H1 (cell line): ENCODE results near the gene TEKTIP1. TPM values are rescaled to one million over a fixed set of nuclear protein-coding genes. Genes with fewer than 3 reads are reported as not detected.

Experiments
- CTCF ChIA-PET: fragments of 300-600 bp; sonication (Branson Sonifier 250); formaldehyde crosslinking; loops from one replicate; lab custom pipeline; 2021; ENCODE audit not compliant: partially characterized antibody; lab: Charles Lee
- POLR2A ChIA-PET: fragments of 300-600 bp; sonication (Branson Sonifier 250); formaldehyde crosslinking; loops from one replicate; lab custom pipeline; 2021; ENCODE audit warnings: inconsistent platforms; ENCODE audit not compliant: partially characterized antibody; lab: Charles Lee
- DNase-seq, 2 experiments: peaks; one replicate each; pipeline versions ENCODE4 v3.0.0 to v3.0.0-alpha.2; 2010 to 2022; ENCODE audit warnings: low spot score in 2 of 2, low read depth in 1 of 2, mixed read lengths in 1 of 2
- FAIRE-seq: peaks from 2 replicates; lab custom pipeline; 2011; peaks lifted over from hg19 to GRCh38; lab: Jason Lieb, UNC
- H2AFZ ChIP-seq: 2 replicates; pipeline ENCODE4 v1.8.1; 2012; ENCODE audit warnings: low read length, inconsistent platforms
- H2AK5ac ChIP-seq: 2 replicates; pipeline ENCODE4 v1.6.1; 2013; ENCODE audit warnings: low read depth, low read length
- H2BK120ac ChIP-seq: replicated peaks from 2 replicates; pipeline ENCODE3; 2013; ENCODE audit warnings: low read depth, low read length, inconsistent platforms
- H2BK12ac ChIP-seq: 2 replicates; pipeline ENCODE4 v1.6.1; 2013; ENCODE audit warnings: low read depth, low read length
- H2BK15ac ChIP-seq: 2 replicates; pipeline ENCODE4 v1.6.1; 2013; ENCODE audit warnings: low read length
- H2BK20ac ChIP-seq: 2 replicates; pipeline ENCODE4 v1.6.1; 2013; ENCODE audit warnings: low read length
- H2BK5ac ChIP-seq: 2 replicates; pipeline ENCODE4 v1.6.1; 2013; ENCODE audit warnings: low read depth, low read length
- H3K14ac ChIP-seq: 2 replicates; pipeline ENCODE4 v1.6.1; 2013; ENCODE audit warnings: inconsistent platforms; ENCODE audit not compliant: insufficient read length
- H3K18ac ChIP-seq: 2 replicates; pipeline ENCODE4 v1.6.1; 2013; ENCODE audit warnings: low read length; ENCODE audit errors: extremely low read depth
- H3K23ac ChIP-seq: 2 replicates; pipeline ENCODE4 v1.6.1; 2013; ENCODE audit warnings: inconsistent platforms; ENCODE audit not compliant: insufficient read length
- H3K23me2 ChIP-seq: 2 replicates; pipeline ENCODE4 v1.6.1; 2013; ENCODE audit warnings: low read depth, low read length
- H3K27ac ChIP-seq: 2 replicates; pipeline ENCODE4 v1.6.1; 2011; ENCODE audit warnings: low read depth, low read length, inconsistent platforms
- H3K27me3 ChIP-seq, 4 experiments: replicated peaks in 1 of 4; 1 replicate in 1 of 4; 2 replicates in 3 of 4; pipeline versions ENCODE4 v1.6.1 to v1.8.1; 2011 to 2013; ENCODE audit warnings: low read length in 3 of 4, mild to moderate bottlenecking in 3 of 4, inconsistent platforms in 2 of 4, mixed read lengths in 2 of 4, moderate library complexity in 1 of 4; ENCODE audit not compliant: control insufficient read depth in 3 of 4, insufficient read depth in 3 of 4; ENCODE audit errors: extremely low read depth in 1 of 4
- H3K36me3 ChIP-seq, 4 experiments: 2 replicates each; pipeline versions ENCODE4 v1.6.1 to v1.8.1; 2011 to 2013; ENCODE audit warnings: mild to moderate bottlenecking in 4 of 4, low read length in 3 of 4, moderate library complexity in 2 of 4, control low read depth in 1 of 4, inconsistent platforms in 1 of 4; ENCODE audit not compliant: insufficient read depth in 4 of 4, control insufficient read depth in 2 of 4
- H3K4ac ChIP-seq: replicated peaks from 2 replicates; pipeline ENCODE3; 2013; ENCODE audit warnings: low read length, low read depth, mixed read lengths, inconsistent platforms; ENCODE audit not compliant: insufficient read length
- H3K4me1 ChIP-seq, 4 experiments: replicated peaks in 1 of 4; 1 replicate in 1 of 4; 2 replicates in 3 of 4; pipeline versions ENCODE4 v1.6.1 to v1.8.1; 2011 to 2013; ENCODE audit warnings: low read length in 3 of 4, inconsistent platforms in 2 of 4, mixed read lengths in 1 of 4; ENCODE audit not compliant: insufficient read depth in 4 of 4, control insufficient read depth in 3 of 4
- H3K4me2 ChIP-seq, 2 experiments: 2 replicates each; pipeline versions ENCODE4 v1.6.1 to v1.8.1; 2011 to 2013; ENCODE audit warnings: low read depth in 2 of 2, low read length in 2 of 2, control low read depth in 1 of 2, inconsistent platforms in 1 of 2, mild to moderate bottlenecking in 1 of 2; ENCODE audit not compliant: insufficient read depth in 1 of 2
- H3K4me3 ChIP-seq, 4 experiments: fragments of 200-600, 300-600 bp in 1 of 4; sonication (generic), shearing (Covaris generic), sonication (Bioruptor Twin) in 1 of 4; 2 replicates each; pipeline versions ENCODE4 v1.5.1 to v1.8.1; 2011 to 2016; ENCODE audit warnings: low read length in 4 of 4, low read depth in 3 of 4, control low read depth in 2 of 4, inconsistent platforms in 2 of 4, mild to moderate bottlenecking in 2 of 4, mixed read lengths in 1 of 4, moderate library complexity in 1 of 4; ENCODE audit not compliant: insufficient read depth in 2 of 4; ENCODE audit errors: extremely low read depth in 1 of 4
- H3K56ac ChIP-seq: replicated peaks from 2 replicates; pipeline ENCODE3; 2013; ENCODE audit warnings: low read depth, mild to moderate bottlenecking, mixed read lengths, low read length, inconsistent platforms; ENCODE audit not compliant: insufficient read length
- H3K79me1 ChIP-seq: 2 replicates; pipeline ENCODE4 v1.6.1; 2013; ENCODE audit warnings: low read depth, low read length, control low read depth
- H3K79me2 ChIP-seq, 2 experiments: 2 replicates each; pipeline versions ENCODE4 v1.6.1 to v1.8.1; 2012 to 2013; ENCODE audit warnings: low read length in 2 of 2, mild to moderate bottlenecking in 2 of 2, inconsistent platforms in 1 of 2; ENCODE audit not compliant: insufficient read depth in 2 of 2, control insufficient read depth in 1 of 2
- H3K9ac ChIP-seq, 4 experiments: replicated peaks in 1 of 4; 1 replicate in 1 of 4; 2 replicates in 3 of 4; pipeline versions ENCODE4 v1.6.1 to v1.8.1; 2011 to 2013; ENCODE audit warnings: low read depth in 3 of 4, low read length in 3 of 4, control low read depth in 2 of 4, mild to moderate bottlenecking in 2 of 4, moderate library complexity in 2 of 4, inconsistent platforms in 1 of 4; ENCODE audit errors: extremely low read depth in 1 of 4
- H3K9me3 ChIP-seq, 2 experiments: 2 replicates each; pipeline versions ENCODE4 v1.6.1 to v1.8.1; 2012 to 2013; ENCODE audit warnings: mild to moderate bottlenecking in 2 of 2, moderate library complexity in 2 of 2, control low read depth in 1 of 2, inconsistent platforms in 1 of 2, low read depth in 1 of 2, low read length in 1 of 2, mixed read lengths in 1 of 2; ENCODE audit not compliant: insufficient read depth in 2 of 2
- H4K20me1 ChIP-seq, 2 experiments: replicated peaks in 1 of 2; 2 replicates each; pipeline versions ENCODE3 to v1.8.1; 2011 to 2013; ENCODE audit warnings: inconsistent platforms in 2 of 2, low read length in 2 of 2, mild to moderate bottlenecking in 1 of 2; ENCODE audit not compliant: insufficient read depth in 2 of 2, control insufficient read depth in 1 of 2
- H4K5ac ChIP-seq: 2 replicates; pipeline ENCODE4 v1.6.1; 2013; ENCODE audit warnings: low read length, low read depth, mixed read lengths, inconsistent platforms; ENCODE audit not compliant: insufficient read length
- H4K8ac ChIP-seq: 2 replicates; pipeline ENCODE4 v1.8.0; 2013; ENCODE audit warnings: mild to moderate bottlenecking, moderate library complexity, low read length, inconsistent platforms; ENCODE audit not compliant: insufficient read depth; ENCODE audit errors: extremely low read depth
- H4K91ac ChIP-seq: replicated peaks from 2 replicates; pipeline ENCODE3; 2013; ENCODE audit warnings: low read length, mixed read lengths, inconsistent platforms; ENCODE audit not compliant: insufficient read length
- BCL11A ChIP-seq, 2 experiments: IDR thresholded peaks; one replicate each; pipeline ENCODE4 v1.6.1; 2011; ENCODE audit warnings: low read depth in 2 of 2, low read length in 2 of 2, mild to moderate bottlenecking in 2 of 2
- BRCA1 ChIP-seq: IDR thresholded peaks from 2 replicates; pipeline ENCODE4 v1.6.1; 2012; ENCODE audit warnings: low read depth, low read length, improper control_type of control experiment
- EGR1 ChIP-seq: IDR thresholded peaks from 2 replicates; pipeline ENCODE4 v1.6.1; 2011; ENCODE audit warnings: low read depth, low read length, borderline replicate concordance
- EP300 ChIP-seq, 2 experiments: IDR thresholded peaks; 1 replicate in 1 of 2; 2 replicates in 1 of 2; pipeline ENCODE4 v1.6.1; 2011 to 2012; ENCODE audit warnings: low read depth in 2 of 2, low read length in 2 of 2, mild to moderate bottlenecking in 2 of 2, borderline replicate concordance in 1 of 2, inconsistent platforms in 1 of 2, moderate library complexity in 1 of 2
- HDAC2 ChIP-seq, 2 experiments: fragments of 300-600 bp in 1 of 2; sonication (generic) in 1 of 2; IDR thresholded peaks; 2 replicates each; pipeline ENCODE4 v1.6.1; 2011 to 2012; ENCODE audit warnings: low read depth in 2 of 2, low read length in 2 of 2, mild to moderate bottlenecking in 2 of 2, moderate library complexity in 2 of 2, borderline replicate concordance in 1 of 2, inconsistent platforms in 1 of 2
- POLR2A ChIP-seq, 2 experiments: IDR thresholded peaks; 1 replicate in 1 of 2; 2 replicates in 1 of 2; pipeline ENCODE4 v1.6.1; 2011; ENCODE audit warnings: low read depth in 2 of 2, low read length in 2 of 2, mild to moderate bottlenecking in 2 of 2; ENCODE audit errors: control extremely low read depth in 1 of 2
- SAP30 ChIP-seq: fragments of 300-600 bp; sonication (generic); IDR thresholded peaks from 2 replicates; pipeline ENCODE4 v1.7.1; 2012; ENCODE audit warnings: low read length, moderate library complexity, mild to moderate bottlenecking, inconsistent platforms; ENCODE audit not compliant: insufficient read depth, insufficient replicate concordance
- SIX5 ChIP-seq: IDR thresholded peaks from 2 replicates; pipeline ENCODE4 v1.6.1; 2011; ENCODE audit warnings: mild to moderate bottlenecking, low read depth, low read length
- TBP ChIP-seq: IDR thresholded peaks from 2 replicates; pipeline ENCODE4 v1.6.1; 2011; ENCODE audit warnings: low read depth, low read length, improper control_type of control experiment
- TCF12 ChIP-seq: IDR thresholded peaks from 2 replicates; pipeline ENCODE4 v1.6.1; 2011; ENCODE audit warnings: low read depth, mild to moderate bottlenecking, low read length
- ZNF274 ChIP-seq: IDR thresholded peaks from 2 replicates; pipeline ENCODE4 v1.7.0; 2012; ENCODE audit warnings: low read length, borderline replicate concordance; ENCODE audit errors: extremely low read depth
- WGBS, 2 experiments: shearing (Covaris generic) in 1 of 2; methylation state at CpG; one replicate each; pipeline versions ENCODE4 v1.1.6 to v1.1.7; 2013 to 2015; ENCODE audit warnings: low lambda C conversion rate in 2 of 2, mixed read lengths in 2 of 2, inconsistent platforms in 1 of 2, low coverage in 1 of 2, missing lambda C conversion rate in 1 of 2; ENCODE audit not compliant: insufficient replicate concordance in 2 of 2, insufficient coverage in 1 of 2, insufficient read length in 1 of 2; ENCODE audit errors: extremely low coverage in 1 of 2, missing lambda C conversion rate in 1 of 2; 5-methylcytosine and 5-hydroxymethylcytosine counted together
- polyA plus RNA-seq, 7 experiments: library from polyadenylated mRNA; depleted of rRNA in 3 of 7; stranded (reverse) in 5 of 7; unstranded in 2 of 7; fragments of >200 nt in 5 of 7; fragments of 200-250 nt in 2 of 7; gene quantifications; 1 replicate in 5 of 7; 2 replicates in 1 of 7; 4 replicates in 1 of 7; pipeline versions ENCODE4 v1.2.1 to v1.2.3, GENCODE V29; 2011 to 2013; ENCODE audit warnings: missing spikeins in 2 of 7, mixed read lengths in 2 of 7
- total RNA-seq: library from RNA; stranded (reverse); fragmentation: NEBNext Ultra II Directional; extraction: Animal tissue kit (Norgen Biotek cat#: 25700); gene quantifications from 2 replicates; pipeline ENCODE4 v1.2.1, GENCODE V29; 2021

Gene TEKTIP1
- total and polyA plus RNA-seq, 2 of the 8 experiments (the other 6 are each of a cell fraction or from before 2014, with no cell fraction given), result 1.1 TPM; not detected in 1

DNA sequence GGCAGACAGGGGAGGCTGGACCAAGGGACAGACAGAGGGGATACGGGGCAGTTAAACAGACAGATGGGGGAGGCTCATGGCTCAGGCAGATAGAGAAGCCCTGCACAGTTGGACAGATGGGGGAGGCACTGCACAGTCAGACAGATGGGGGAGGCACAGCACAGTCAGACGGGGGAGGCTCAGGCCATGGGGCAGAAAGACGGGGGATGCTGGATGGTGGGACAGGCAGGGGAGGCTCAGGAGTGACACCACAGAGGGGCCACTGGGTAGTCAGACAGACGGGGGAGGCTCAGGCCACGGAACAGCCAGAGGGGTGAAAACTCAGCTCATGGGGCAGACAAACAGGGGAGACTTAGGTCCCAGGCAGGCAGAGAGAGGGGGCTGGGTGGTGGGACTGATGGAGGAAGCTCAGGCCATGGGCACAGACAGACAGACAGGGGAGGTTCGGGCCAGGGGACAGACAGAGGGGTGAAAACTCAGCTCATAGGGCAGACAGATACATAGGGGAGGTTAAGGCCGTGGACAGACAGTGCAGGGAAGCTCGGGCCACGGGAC is 17.5 kb downstream of the TEKTIP1 start:
- Histone ChIP-seq H3K27me3 (peaks cover 0 to 15% (median 7%) of the 10 kb centered on the region in 4 experiments; a peak in 4 of 7 replicates), H3K4ac (no peak overlapping the region), H3K14ac (no peak overlapping the region), H3K4me3 (peak overlapping the region; percentile 67 to 76 (median 72)), H3K79me2 (peaks cover 0 to 8% of the 10 kb centered on the region in 2 experiments; a peak in 1 of 4 replicates), H3K79me1 (peaks cover 7% of the 10 kb centered on the region), H4K20me1 (peaks cover 10 to 18% of the 10 kb centered on the region in 2 experiments), H3K9me3 (no peaks in the 10 kb centered on the region), H2BK20ac (no peak overlapping the region), H2AK5ac (no peak overlapping the region), H3K23ac (no peak overlapping the region), H3K18ac (no peak overlapping the region; the same call in 1 of the 2 replicates), H2AFZ (no peak overlapping the region), H2BK120ac (no peak overlapping the region), H2BK12ac (no peak overlapping the region), H4K8ac (peak overlapping the region; percentile 35; the same call in 1 of the 2 replicates), H2BK5ac (no peak overlapping the region), H3K36me3 (no peaks in the 10 kb centered on the region), H3K27ac (no peak overlapping the region), H3K23me2 (peaks cover 11% of the 10 kb centered on the region), H4K5ac (no peak overlapping the region), H3K4me1 (peaks cover 0 to 8% (median 6%) of the 10 kb centered on the region in 4 experiments; a peak in 5 of 7 replicates), H4K91ac (no peak overlapping the region), H3K56ac (no peak overlapping the region), H2BK15ac (no peak overlapping the region), H3K4me2 (peak overlapping the region; percentile 63 to 84), H3K9ac (peak overlapping the region in 2 of 4 experiments; percentile 7 to 41; a peak in 3 of 7 replicates)
- DNase-seq (peak in 1 of 2 experiments; percentile 59), FAIRE-seq (no peak)
- WGBS, 2 experiments, result 62% methylated on average over 9 of the region's 9 CpGs; no CpG with 5 or more reads in 1 of the 2 experiments
- TF ChIP-seq POLR2A (IDR thresholded peaks at IDR 0.05; ENCODE audit: control extremely low read depth in 1 of 2, low read depth in 2 of 2, low read length in 2 of 2) (no peak), TCF12 (no peak), BCL11A (IDR thresholded peaks at IDR 0.05; ENCODE audit: low read depth in 2 of 2, low read length in 2 of 2) (no peak), SAP30 (no peak), EGR1 (no peak), SIX5 (no peak), ZNF274 (no peak), HDAC2 (IDR thresholded peaks at IDR 0.05; ENCODE audit: borderline replicate concordance in 1 of 2, low read depth in 2 of 2, low read length in 2 of 2) (no peak), EP300 (IDR thresholded peaks at IDR 0.05; ENCODE audit: borderline replicate concordance in 1 of 2, low read depth in 2 of 2, low read length in 2 of 2) (no peak), TBP (no peak), BRCA1 (no peak)
- CTCF ChIA-PET, result interaction anchor here (1.1 to 8.5 kb wide), 11 partner anchors 10 to 98 kb away, joined by 3 to 66 read pairs (median 3); no protein-coding TSS in a partner anchor
- POLR2A ChIA-PET, result interaction anchor here (0.7 to 2.3 kb wide), 10 partner anchors 8 to 57 kb away, joined by 3 to 12 read pairs (median 5); partner anchors contain the start of genes HMG20B and TEKTIP1
